H9 (cell line): ENCODE data around the gene SLIT1. TPM values are rescaled to one million over a fixed set of nuclear protein-coding genes. Genes with fewer than 3 reads are reported as not detected.

Source experiments
- DNase-seq: peaks from one replicate; pipeline ENCODE4 v3.0.0-alpha.2; 2017
- H2AFZ ChIP-seq: one replicate; pipeline ENCODE4 v1.6.1; 2013; ENCODE audit warnings: mild to moderate bottlenecking, low read length, control low read depth, moderate library complexity
- H2AK5ac ChIP-seq: 2 replicates; pipeline ENCODE4 v1.6.1; 2013; ENCODE audit warnings: low read length, control low read depth, mixed read lengths; ENCODE audit not compliant: insufficient read length
- H2BK120ac ChIP-seq: one replicate; pipeline ENCODE4 v1.6.1; 2013; ENCODE audit warnings: low read depth, mild to moderate bottlenecking, low read length, control low read depth, inconsistent platforms; ENCODE audit not compliant: poor library complexity, severe bottlenecking
- H2BK12ac ChIP-seq: 2 replicates; pipeline ENCODE4 v1.6.1; 2013; ENCODE audit warnings: low read length, control low read depth, mixed read lengths, low read depth; ENCODE audit not compliant: insufficient read length
- H2BK15ac ChIP-seq: 2 replicates; pipeline ENCODE4 v1.6.1; 2013; ENCODE audit warnings: low read depth, low read length, control low read depth
- H2BK20ac ChIP-seq: one replicate; pipeline ENCODE4 v1.6.1; 2013; ENCODE audit warnings: low read depth, mild to moderate bottlenecking, low read length, control low read depth, inconsistent platforms; ENCODE audit not compliant: poor library complexity, severe bottlenecking
- H2BK5ac ChIP-seq: 2 replicates; pipeline ENCODE4 v1.6.1; 2013; ENCODE audit warnings: low read length, control low read depth, mixed read lengths; ENCODE audit not compliant: insufficient read length
- H3K14ac ChIP-seq: 2 replicates; pipeline ENCODE4 v1.6.1; 2013; ENCODE audit warnings: low read length, control low read depth; ENCODE audit not compliant: insufficient read depth
- H3K18ac ChIP-seq: 2 replicates; pipeline ENCODE4 v1.6.1; 2013; ENCODE audit warnings: low read depth, mild to moderate bottlenecking, mixed read lengths, low read length, control low read depth; ENCODE audit not compliant: insufficient read length
- H3K23ac ChIP-seq: 2 replicates; pipeline ENCODE4 v1.6.1; 2013; ENCODE audit warnings: low read length, control low read depth, mixed read lengths, low read depth; ENCODE audit not compliant: insufficient read length
- H3K23me2 ChIP-seq: 2 replicates; pipeline ENCODE4 v1.6.1; 2013; ENCODE audit warnings: low read depth, mild to moderate bottlenecking, mixed read lengths, low read length, control low read depth; ENCODE audit not compliant: insufficient read length, poor library complexity, severe bottlenecking
- H3K27ac ChIP-seq: 2 replicates; pipeline ENCODE4 v1.5.1; 2013; ENCODE audit warnings: low read length, control low read depth, mixed read lengths, low read depth; ENCODE audit not compliant: insufficient read length
- H3K27me3 ChIP-seq: 2 replicates; pipeline ENCODE4 v1.6.1; 2013; ENCODE audit warnings: low read length, control low read depth, inconsistent platforms; ENCODE audit not compliant: insufficient read depth
- H3K4ac ChIP-seq: 2 replicates; pipeline ENCODE4 v1.6.1; 2013; ENCODE audit warnings: low read depth, mild to moderate bottlenecking, control low read depth, inconsistent platforms, low read length, moderate library complexity
- H3K4me1 ChIP-seq: 2 replicates; pipeline ENCODE4 v1.6.1; 2013; ENCODE audit warnings: low read length, control low read depth, inconsistent platforms; ENCODE audit not compliant: insufficient read depth
- H3K4me2 ChIP-seq: 2 replicates; pipeline ENCODE4 v1.6.1; 2013; ENCODE audit warnings: low read length, control low read depth, mixed read lengths; ENCODE audit not compliant: insufficient read length, insufficient read depth
- H3K56ac ChIP-seq: 2 replicates; pipeline ENCODE4 v1.6.1; 2013; ENCODE audit warnings: low read depth, mild to moderate bottlenecking, mixed read lengths, low read length, control low read depth; ENCODE audit not compliant: insufficient read length
- H3K79me1 ChIP-seq: 2 replicates; pipeline ENCODE4 v1.6.1; 2013; ENCODE audit warnings: low read depth, mild to moderate bottlenecking, moderate library complexity, low read length, control low read depth, inconsistent platforms; ENCODE audit not compliant: insufficient read depth, poor library complexity, severe bottlenecking
- H3K79me2 ChIP-seq: 2 replicates; pipeline ENCODE4 v1.6.1; 2013; ENCODE audit warnings: low read length, control low read depth, inconsistent platforms; ENCODE audit not compliant: insufficient read depth
- H3K9ac ChIP-seq: 2 replicates; pipeline ENCODE4 v1.6.1; 2013; ENCODE audit warnings: low read length, control low read depth, mixed read lengths; ENCODE audit not compliant: insufficient read length; ENCODE audit errors: extremely low read depth
- H3K9me3 ChIP-seq: one replicate; pipeline ENCODE4 v1.6.1; 2013; ENCODE audit warnings: low read depth, low read length, inconsistent platforms; ENCODE audit not compliant: control insufficient read depth
- H3T11ph ChIP-seq: one replicate; pipeline ENCODE4 v1.6.1; 2013; ENCODE audit warnings: mild to moderate bottlenecking, low read length, control low read depth, inconsistent platforms
- H4K20me1 ChIP-seq: one replicate; pipeline ENCODE4 v1.6.1; 2013; ENCODE audit not compliant: control insufficient read depth, insufficient read length, insufficient read depth
- H4K5ac ChIP-seq: 2 replicates; pipeline ENCODE4 v1.6.1; 2013; ENCODE audit warnings: low read depth, mild to moderate bottlenecking, mixed read lengths, low read length, control low read depth; ENCODE audit not compliant: insufficient read length
- H4K8ac ChIP-seq: replicated peaks from 2 replicates; pipeline ENCODE4 v1.6.1; 2013; ENCODE audit warnings: low read length, control low read depth, mixed read lengths, low read depth; ENCODE audit not compliant: insufficient read length
- H4K91ac ChIP-seq: 2 replicates; pipeline ENCODE4 v1.6.1; 2013; ENCODE audit warnings: low read depth, mild to moderate bottlenecking, moderate library complexity, mixed read lengths, low read length, control low read depth; ENCODE audit not compliant: insufficient read length
- H3K27ac Mint-ChIP-seq, 3 experiments: 2 replicates in 2 of 3; 3 replicates in 1 of 3; pipeline ENCODE4 v1.8.0; 2020 to 2021; ENCODE audit warnings: mixed read lengths in 3 of 3, mild to moderate bottlenecking in 1 of 3, moderate library complexity in 1 of 3
- H3K27me3 Mint-ChIP-seq: 2 replicates; pipeline ENCODE4 v1.8.0; 2021; ENCODE audit warnings: low read depth, mild to moderate bottlenecking, moderate library complexity, mixed read lengths
- H3K36me3 Mint-ChIP-seq, 3 experiments: 2 replicates in 2 of 3; 3 replicates in 1 of 3; pipeline ENCODE4 v1.8.0; 2020 to 2021; ENCODE audit warnings: low read depth in 3 of 3, mixed read lengths in 3 of 3; ENCODE audit not compliant: insufficient read depth in 1 of 3
- H3K4me1 Mint-ChIP-seq, 2 experiments: 2 replicates each; pipeline ENCODE4 v1.8.0; 2020; ENCODE audit warnings: mixed read lengths in 2 of 2
- H3K4me3 Mint-ChIP-seq, 2 experiments: 2 replicates in 1 of 2; 3 replicates in 1 of 2; pipeline ENCODE4 v1.8.0; 2020 to 2021; ENCODE audit warnings: mild to moderate bottlenecking in 2 of 2, mixed read lengths in 2 of 2, moderate library complexity in 1 of 2
- H3K9me3 Mint-ChIP-seq, 2 experiments: 2 replicates in 1 of 2; 3 replicates in 1 of 2; pipeline ENCODE4 v1.8.0; 2020; ENCODE audit warnings: mild to moderate bottlenecking in 2 of 2, mixed read lengths in 2 of 2, moderate library complexity in 1 of 2
- CTCF ChIP-seq: fragments of 200-600 bp; sonication (generic); conservative IDR thresholded peaks from 3 replicates; pipeline ENCODE4 v1.8.0; 2021; ENCODE audit warnings: antibody characterized with exemption, mild to moderate bottlenecking
- WGBS: extraction: QIAGEN DNeasy Blood & Tissue Kit; methylation state at CpG from one replicate; pipeline ENCODE4 v1.1.7; 2013; ENCODE audit warnings: missing lambda C conversion rate, low lambda C conversion rate, mixed read lengths; ENCODE audit not compliant: insufficient read length; ENCODE audit errors: extremely low coverage; 5-methylcytosine and 5-hydroxymethylcytosine counted together
- total RNA-seq: library from RNA; stranded (reverse); gene quantifications from 2 replicates; pipeline ENCODE4 v1.2.1, GENCODE V29; 2021

SLIT1 gene
- total RNA-seq, 1 experiment from 2014 or later, result 0.57 TPM

DNA sequence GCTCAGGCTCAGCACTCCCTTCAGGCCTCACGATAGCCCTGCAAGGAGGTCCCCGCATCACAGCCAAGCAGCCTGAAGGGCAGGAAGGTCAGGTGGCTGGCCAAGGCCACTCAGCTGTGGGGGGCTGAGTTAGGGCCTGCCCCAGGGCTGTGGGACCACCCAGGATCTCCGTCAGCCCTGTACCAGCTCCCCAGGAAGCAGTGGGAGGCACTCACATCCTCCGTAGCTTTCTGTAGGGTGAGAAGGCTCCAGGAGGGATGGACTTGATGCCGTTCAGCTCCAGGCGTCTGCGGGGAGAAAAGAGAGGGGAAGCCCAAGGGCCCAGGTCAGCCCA is 125.9 kb downstream of the SLIT1 start:
- Histone ChIP-seq H3K79me1 (no peaks in the 10 kb centered on the region), H2BK5ac (no peak overlapping the region), H2BK120ac (no peak overlapping the region), H2BK12ac (no peak overlapping the region), H2BK20ac (no peak overlapping the region), H3K79me2 (no peaks in the 10 kb centered on the region), H3K18ac (no peak overlapping the region), H3K9me3 (no peaks in the 10 kb centered on the region), H4K91ac (no peak overlapping the region), H4K5ac (no peak overlapping the region), H4K8ac (no peak overlapping the region), H3K4ac (no peak overlapping the region), H3K27me3 (no peaks in the 10 kb centered on the region), H3K9ac (no peak overlapping the region), H4K20me1 (peaks cover 2% of the 10 kb centered on the region), H3K27ac (no peak overlapping the region), H3K4me1 (no peaks in the 10 kb centered on the region), H3K4me2 (no peak overlapping the region), H3K14ac (no peak overlapping the region), H2AK5ac (no peak overlapping the region), H2BK15ac (no peak overlapping the region), H3K56ac (no peak overlapping the region), H3K23ac (no peak overlapping the region), H3T11ph (no peak overlapping the region), H2AFZ (no peak overlapping the region), H3K23me2 (no peaks in the 10 kb centered on the region)
- no peak for TF ChIP-seq CTCF
- peaks cover 8 to 13% of the 10 kb centered on the region in 2 experiments; a peak in 3 of 4 replicates for H3K4me1 Mint-ChIP-seq
- H3K36me3 Mint-ChIP-seq, result no peaks in the 10 kb centered on the region
- no CpG with 5 or more reads among the region's 7 CpGs for WGBS
- no peak overlapping the region for H3K4me3 Mint-ChIP-seq
- no peak for DNase-seq
- H3K27me3 Mint-ChIP-seq, result peaks cover 2% of the 10 kb centered on the region; the same call in 1 of the 2 replicates
- H3K27ac Mint-ChIP-seq, result no peak overlapping the region
- H3K9me3 Mint-ChIP-seq, result no peaks in the 10 kb centered on the region
